D721Med (cell line): ENCODE data around the gene FXYD4.

ENCODE experiments used
- DNase-seq: peaks from one replicate; pipeline ENCODE4 v3.0.0; 2011; ENCODE audit warnings: low spot score; ENCODE audit not compliant: insufficient read length
- FAIRE-seq: peaks from 2 replicates; lab custom pipeline; 2011; peaks lifted over from hg19 to GRCh38; lab: Jason Lieb, UNC
- CTCF ChIP-seq: IDR thresholded peaks from 2 replicates; pipeline ENCODE4 v1.5.1; 2012; ENCODE audit warnings: mild to moderate bottlenecking, control low read depth; ENCODE audit not compliant: insufficient read depth; ENCODE audit errors: missing control alignments

Gene FXYD4

GRCh38 chr10:43404704-43405084, 33.3 kb downstream of the FXYD4 start:
- no peak for DNase-seq
- no peak for TF ChIP-seq CTCF
- FAIRE-seq = no peak

- no peak for DNase-seq
- FAIRE-seq = no peak
- no peak for TF ChIP-seq CTCF
Observed at GRCh38 chr10:43407148-43407575, 35.7 kb downstream of the FXYD4 start.

GRCh38 chr10:43407576-43408330, 36.3 kb downstream of the FXYD4 start:
- TF ChIP-seq CTCF = no peak
- no peak for DNase-seq
- no peak for FAIRE-seq

- no peak for FAIRE-seq
- no peak for TF ChIP-seq CTCF
- DNase-seq = no peak
Observed at GRCh38 chr10:43408331-43408709, 36.9 kb downstream of the FXYD4 start.

GRCh38 chr10:43408710-43409384, 37.4 kb downstream of the FXYD4 start, which contains the start of gene HNRNPF:
Gene HNRNPF, minus strand, starts transcription at chr10:43409186. Its CDS starts 21,302 bp downstream, at chr10:43387884.
- TF ChIP-seq CTCF = no peak
- FAIRE-seq (no peak), DNase-seq (peak; percentile 57)

- no peak for TF ChIP-seq CTCF
- DNase-seq (no peak), FAIRE-seq (no peak)
Observed at GRCh38 chr10:43409385-43410109, 38.1 kb downstream of the FXYD4 start.
